OCI-LY3 (cell line): ENCODE data around the gene PRSS3.
"Not testable (repeated sequence)": the region's sequence is repeated elsewhere in the genome, so short reads cannot be mapped to it uniquely, and the experiment has no call there.

Experiments
- H2AFZ ChIP-seq: fragments of 200-600, 300-600 bp; shearing (Covaris generic); 2 replicates; pipeline ENCODE4 v1.6.0; 2014; ENCODE audit warnings: antibody characterized with exemption, low read depth, low read length
- H3K27ac ChIP-seq: fragments of 200-600, 300-600 bp; sonication (generic); 2 replicates; pipeline ENCODE4 v1.5.1; 2014; ENCODE audit warnings: mild to moderate bottlenecking, low read length, moderate library complexity, mixed read lengths
- H3K27me3 ChIP-seq: fragments of 200-600, 300-600 bp; sonication (generic); 2 replicates; pipeline ENCODE4 v1.6.1; 2014; ENCODE audit warnings: low read depth, low read length, mixed read lengths
- H3K36me3 ChIP-seq: fragments of 200-600, 300-600 bp; sonication (generic); replicated peaks from 2 replicates; pipeline ENCODE3; 2014; ENCODE audit warnings: low read depth, low read length, mixed read lengths
- H3K4me1 ChIP-seq: fragments of 300-600, 200-600 bp; sonication (generic); 2 replicates; pipeline ENCODE4 v1.6.1; 2014; ENCODE audit warnings: low read length, mixed read lengths
- H3K4me2 ChIP-seq: fragments of 200-600, 300-600 bp; sonication (generic); 2 replicates; pipeline ENCODE4 v1.6.1; 2014; ENCODE audit warnings: low read length, mixed read lengths
- H3K4me3 ChIP-seq: fragments of 300-600, 200-600 bp; sonication (generic); 2 replicates; pipeline ENCODE4 v1.5.1; 2014; ENCODE audit warnings: antibody characterized with exemption, mild to moderate bottlenecking, low read length, moderate library complexity
- H3K79me2 ChIP-seq: fragments of 300-600, 200-600 bp; shearing (Covaris generic); 2 replicates; pipeline ENCODE4 v1.6.1; 2014; ENCODE audit warnings: mild to moderate bottlenecking, low read length, mixed read lengths
- H3K9ac ChIP-seq: fragments of 300-600, 200-600 bp; shearing (Covaris generic); 2 replicates; pipeline ENCODE4 v1.6.0; 2014; ENCODE audit warnings: mild to moderate bottlenecking, low read length, moderate library complexity
- H3K9me3 ChIP-seq: fragments of 200-600, 300-600 bp; shearing (Covaris generic); 2 replicates; pipeline ENCODE4 v1.6.1; 2014; ENCODE audit warnings: low read length, mixed read lengths; ENCODE audit not compliant: insufficient read depth
- H4K20me1 ChIP-seq: fragments of 200-600, 300-600 bp; sonication (generic); 2 replicates; pipeline ENCODE4 v1.6.1; 2016; ENCODE audit warnings: low read length, mixed read lengths; ENCODE audit not compliant: insufficient read depth
- CTCF ChIP-seq: fragments of 200-600, 300-600 bp; sonication (generic); IDR thresholded peaks from 2 replicates; pipeline ENCODE4 v1.5.1; 2014; ENCODE audit warnings: antibody characterized with exemption, low read length, low read depth
- EZH2phosphoT487 ChIP-seq: fragments of 200-600 bp; shearing (Covaris generic); IDR thresholded peaks from 2 replicates; pipeline ENCODE4 v1.6.1; 2018; ENCODE audit warnings: antibody characterized with exemption, mixed run types, low read depth

PRSS3 gene

GRCh38 chr9:33818847-33819500, 23.6 kb downstream of the PRSS3 start:
- Histone ChIP-seq H3K79me2 (peaks cover 73% of the 10 kb centered on the region), H3K9ac (peak overlapping the region; percentile 95), H2AFZ (no peak overlapping the region), H3K36me3 (peaks cover 13% of the 10 kb centered on the region), H3K4me2 (peak overlapping the region; percentile 84), H4K20me1 (peaks cover 45% of the 10 kb centered on the region), H3K9me3 (no peaks in the 10 kb centered on the region), H3K4me3 (peak overlapping the region; percentile 99), H3K27me3 (no peaks in the 10 kb centered on the region), H3K4me1 (peaks cover 41% of the 10 kb centered on the region), H3K27ac (peak overlapping the region; percentile 19; the same call in 1 of the 2 replicates)
- no peak for TF ChIP-seq CTCF
- TF ChIP-seq EZH2phosphoT487 = no peak

- peaks cover 54% of the 10 kb centered on the region for H4K20me1 ChIP-seq
- no peak for TF ChIP-seq CTCF
- TF ChIP-seq EZH2phosphoT487 = no peak
- no peaks in the 10 kb centered on the region for H3K9me3 ChIP-seq
- H3K27me3 ChIP-seq = no peaks in the 10 kb centered on the region
- H3K79me2 ChIP-seq = peaks cover 86% of the 10 kb centered on the region
- H3K9ac ChIP-seq = no peak overlapping the region
- peaks cover 28% of the 10 kb centered on the region for H3K4me1 ChIP-seq
- no peak overlapping the region for H3K27ac ChIP-seq
- H3K36me3 ChIP-seq = peaks cover 17% of the 10 kb centered on the region
- no peak overlapping the region for H3K4me3 ChIP-seq
- no peak overlapping the region for H2AFZ ChIP-seq
- peak overlapping the region; percentile 18 for H3K4me2 ChIP-seq
Measured at GRCh38 chr9:33820231-33820745, 24.9 kb downstream of the PRSS3 start.

GRCh38 chr9:33823801-33824200, 28.4 kb downstream of the PRSS3 start:
- no peak overlapping the region for H3K9ac ChIP-seq
- H4K20me1 ChIP-seq = peaks cover 75% of the 10 kb centered on the region
- no peak overlapping the region for H3K27ac ChIP-seq
- H3K27me3 ChIP-seq = no peaks in the 10 kb centered on the region
- peaks cover 26% of the 10 kb centered on the region for H3K36me3 ChIP-seq
- peaks cover 100% of the 10 kb centered on the region for H3K79me2 ChIP-seq
- peaks cover 14% of the 10 kb centered on the region for H3K4me1 ChIP-seq
- TF ChIP-seq CTCF (no peak), EZH2phosphoT487 (no peak)
- H3K4me2 ChIP-seq = no peak overlapping the region
- no peak overlapping the region for H3K4me3 ChIP-seq
- H3K9me3 ChIP-seq = no peaks in the 10 kb centered on the region
- H2AFZ ChIP-seq = no peak overlapping the region

- Histone ChIP-seq H3K79me2 (peaks cover 99% of the 10 kb centered on the region), H3K36me3 (peaks cover 19% of the 10 kb centered on the region), H4K20me1 (peaks cover 52% of the 10 kb centered on the region)
- not testable (repeated sequence) for H3K4me1 ChIP-seq, H3K9me3 ChIP-seq, H3K4me2 ChIP-seq, H3K4me3 ChIP-seq, H3K27me3 ChIP-seq, H3K9ac ChIP-seq, H2AFZ ChIP-seq, H3K27ac ChIP-seq
Measured at GRCh38 chr9:33827285-33827684, 31.9 kb downstream of the PRSS3 start.

- not testable (repeated sequence) for H3K9me3 ChIP-seq, H3K27ac ChIP-seq, H3K4me2 ChIP-seq, H3K4me3 ChIP-seq, H3K27me3 ChIP-seq, H3K9ac ChIP-seq, H2AFZ ChIP-seq
- Histone ChIP-seq H3K36me3 (peaks cover 12% of the 10 kb centered on the region), H3K79me2 (peaks cover 99% of the 10 kb centered on the region), H3K4me1 (peaks cover 30% of the 10 kb centered on the region), H4K20me1 (peaks cover 44% of the 10 kb centered on the region)
Measured at GRCh38 chr9:33829641-33830230, 34.4 kb downstream of the PRSS3 start.
